Endometrium (tissue), 2 donors: ENCODE measurements around the gene WNT8A.
"Not testable (repeated sequence)": the region's sequence is repeated elsewhere in the genome, so short reads cannot be mapped to it uniquely, and the experiment has no call there.

Experiments used
- FAIRE-seq: peaks from 2 replicates; lab custom pipeline; 2012; peaks lifted over from hg19 to GRCh38; lab: Jason Lieb, UNC
- donor health status: control.
- donor health status: control.

Gene WNT8A

GRCh38 chr5:138083702-138084101 is at the start of gene WNT8A:
Gene WNT8A (plus strand): TSS chr5:138084033. CDS start chr5:138084128, 95 bp downstream.
- no peak for FAIRE-seq

GRCh38 chr5:138035605-138036537 is 48.0 kb upstream of the WNT8A start:
- peak; percentile 89 for FAIRE-seq

DNA sequence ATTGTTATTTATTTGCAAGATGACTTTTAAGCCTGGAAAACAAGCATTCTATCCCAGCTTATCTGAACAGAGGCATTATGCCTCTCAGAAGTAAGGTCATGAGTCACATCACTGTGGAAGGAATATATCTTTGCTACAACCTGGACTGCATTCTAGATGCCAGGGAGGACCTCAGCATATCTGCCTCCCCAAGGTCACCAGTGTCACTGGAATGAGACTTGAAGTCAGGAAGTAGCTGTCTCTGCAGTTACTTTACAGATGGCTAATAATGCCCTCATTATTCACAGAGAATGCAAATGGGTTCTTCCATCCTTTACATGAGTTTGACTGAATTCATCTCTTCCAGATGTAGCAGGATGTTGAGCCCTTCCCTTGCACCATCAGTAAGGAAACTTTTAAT is 46.6 kb upstream of the WNT8A start:
- FAIRE-seq = no peak

DNA sequence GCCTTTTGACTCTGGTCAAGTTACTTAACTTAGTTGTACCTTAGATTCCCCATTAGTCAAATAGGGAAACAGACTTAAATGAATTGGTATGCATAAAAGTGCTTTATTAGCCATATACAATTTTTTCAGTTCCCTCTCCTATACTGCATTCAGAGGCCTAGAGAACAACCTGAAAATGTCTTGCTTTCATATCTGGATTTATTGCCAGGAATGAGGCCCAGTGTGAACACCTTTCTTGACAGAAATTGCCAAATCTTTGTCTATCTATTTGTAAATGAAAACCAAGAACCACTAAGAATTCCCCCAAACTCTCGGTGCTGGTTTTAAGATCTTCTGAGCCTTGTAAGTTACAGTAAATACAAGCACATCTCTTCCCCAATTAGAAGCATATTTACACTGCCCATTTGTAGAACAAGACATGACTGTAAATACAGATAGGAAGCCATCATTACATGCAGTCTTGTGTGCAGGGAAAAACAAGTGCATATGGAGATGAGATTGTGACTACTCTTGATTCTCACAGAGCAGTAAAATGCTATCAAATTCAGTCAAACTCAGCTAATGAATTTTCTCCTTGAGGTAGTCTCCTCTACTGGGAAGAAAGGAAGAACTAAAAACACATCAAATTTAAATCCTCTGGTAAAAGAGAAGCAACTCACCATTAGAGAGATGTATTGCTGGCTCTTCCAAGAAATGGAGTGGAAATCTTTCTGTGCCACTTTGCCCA is 45.8 kb upstream of the WNT8A start:
- no peak for FAIRE-seq

- no peak for FAIRE-seq
These were observed 45.0 kb upstream of the WNT8A start for GRCh38 chr5:138038826-138039225.

DNA sequence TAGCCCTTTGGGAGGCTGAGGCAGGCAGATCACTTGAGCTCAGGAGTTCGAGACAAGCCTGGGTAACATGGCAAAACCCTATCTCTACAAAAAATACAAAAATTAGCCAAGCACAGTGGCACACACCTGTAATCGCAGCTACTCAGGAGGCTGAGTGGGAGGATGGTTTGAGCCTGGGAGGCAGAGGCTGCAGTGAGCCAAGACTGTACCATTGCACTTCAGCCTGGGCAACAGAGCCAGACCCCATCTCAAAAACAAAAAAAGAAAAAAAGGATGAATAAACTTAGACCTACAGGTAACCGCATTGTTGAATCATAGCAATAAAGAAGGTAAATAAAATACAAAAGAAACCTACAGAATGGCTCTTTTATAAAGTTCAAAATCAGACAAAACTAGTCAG is 38.5 kb upstream of the WNT8A start:
- not testable (repeated sequence) for FAIRE-seq

GRCh38 chr5:138051441-138052296 is 32.2 kb upstream of the WNT8A start:
- FAIRE-seq = no peak

DNA sequence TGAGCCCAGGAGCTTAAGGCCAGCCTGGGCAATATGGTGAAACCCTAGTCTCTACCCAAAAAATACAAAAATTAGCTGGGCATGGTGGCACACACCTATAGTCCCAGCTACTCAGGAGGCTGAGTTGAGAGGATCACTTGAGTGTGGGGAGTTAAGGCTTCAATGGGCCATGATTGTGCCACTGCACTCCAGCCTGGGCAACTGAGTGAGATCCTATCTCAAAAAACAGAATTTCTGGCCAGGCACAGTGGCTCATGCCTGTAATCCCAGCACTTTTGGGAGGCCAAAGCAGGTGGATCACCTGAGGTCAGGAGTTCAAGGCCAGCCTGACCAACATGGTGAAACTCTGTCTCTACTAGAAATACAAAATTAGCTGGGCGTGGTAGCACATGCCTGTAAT is 31.1 kb upstream of the WNT8A start:
- FAIRE-seq = not testable (repeated sequence)

GRCh38 chr5:138053554-138053953 is 30.3 kb upstream of the WNT8A start:
- no peak for FAIRE-seq

- FAIRE-seq = no peak
These were observed 29.6 kb upstream of the WNT8A start for GRCh38 chr5:138054206-138054605.

GRCh38 chr5:138054847-138055558 is 28.8 kb upstream of the WNT8A start:
- FAIRE-seq = no peak

DNA sequence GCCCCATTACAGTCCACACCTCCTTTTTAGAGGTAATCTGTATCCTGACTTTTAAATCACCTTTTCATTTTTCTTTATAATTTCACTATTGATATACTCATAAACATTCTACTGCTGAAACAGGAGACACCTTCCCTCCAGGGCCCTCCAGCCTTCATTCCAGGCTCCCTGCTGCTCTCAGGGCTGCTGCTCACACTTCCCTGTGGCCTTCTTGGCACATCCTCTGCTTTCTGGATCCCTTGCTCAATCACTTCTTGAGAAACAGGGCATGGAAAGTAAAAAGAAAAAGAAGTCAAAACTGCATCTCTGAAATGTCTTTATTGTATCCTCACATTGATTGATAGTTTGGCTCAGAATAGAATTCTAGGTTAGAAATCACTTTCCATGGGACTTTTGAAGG is 19.3 kb upstream of the WNT8A start:
- no peak for FAIRE-seq

DNA sequence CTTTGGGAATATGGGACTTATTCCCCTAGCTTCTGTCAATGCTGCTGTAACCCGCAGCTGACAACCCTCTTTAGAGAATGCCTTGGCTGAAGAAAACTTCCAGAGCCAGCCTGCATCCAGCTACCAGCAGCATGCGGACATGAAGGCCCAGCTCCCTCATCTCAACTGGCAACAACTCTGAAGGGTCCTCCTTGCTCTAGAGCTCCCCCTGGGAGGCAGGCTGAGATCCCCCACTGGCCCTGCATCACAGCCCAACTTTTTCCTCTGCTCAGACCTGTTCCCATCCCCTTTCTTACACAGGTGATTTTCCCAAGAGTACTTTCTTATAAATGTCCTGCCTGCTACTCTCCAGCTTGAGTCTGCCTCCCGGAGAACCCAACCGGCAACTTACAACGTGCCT is 18.7 kb upstream of the WNT8A start:
- FAIRE-seq = no peak

- FAIRE-seq = no peak
These were observed 15.9 kb upstream of the WNT8A start for GRCh38 chr5:138067945-138068344.

DNA sequence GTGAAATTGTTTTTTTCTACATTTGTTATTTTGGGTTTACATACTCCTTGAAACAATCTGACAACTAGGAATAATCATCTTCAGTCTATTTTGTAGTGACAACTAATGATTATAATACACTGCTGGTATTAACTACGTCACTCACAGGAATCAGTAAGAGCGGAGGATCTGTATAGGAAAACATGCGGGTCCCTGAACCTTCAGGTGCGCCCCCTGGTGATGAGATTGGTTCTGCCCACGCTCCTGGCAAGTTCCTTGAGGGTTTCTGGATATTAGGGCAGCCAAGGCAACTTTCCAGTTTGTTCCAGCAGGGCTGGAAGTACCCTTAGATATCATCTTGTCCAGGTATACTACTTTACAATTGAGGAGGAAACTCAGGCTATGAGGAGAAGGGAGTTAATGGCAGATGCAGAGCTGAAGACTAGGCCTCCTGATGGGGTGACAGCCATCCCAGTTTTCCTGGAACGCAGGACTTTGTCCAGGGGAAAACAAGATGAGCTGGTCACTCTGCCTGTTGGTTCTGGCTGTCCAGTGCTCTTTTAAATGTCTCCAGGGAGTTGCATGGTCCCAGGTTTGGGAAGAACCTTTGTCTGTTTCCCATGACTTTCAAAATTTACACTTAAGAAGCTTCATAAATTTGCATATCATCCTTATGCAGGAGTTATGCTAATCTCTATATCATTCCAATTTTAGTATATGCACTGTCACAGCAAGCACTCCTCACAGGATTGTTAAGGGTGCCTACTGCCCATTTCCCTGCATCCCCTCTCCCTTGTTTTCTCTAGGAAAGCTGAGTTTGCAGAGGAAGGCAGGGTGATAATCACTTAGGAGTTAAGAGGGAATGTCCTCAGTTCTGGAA is 14.9 kb upstream of the WNT8A start:
- FAIRE-seq = no peak

- not testable (repeated sequence) for FAIRE-seq
These were observed 13.8 kb upstream of the WNT8A start for GRCh38 chr5:138070026-138070425.

GRCh38 chr5:138077064-138077696 is 6.7 kb upstream of the WNT8A start:
- peak; percentile 58 for FAIRE-seq

GRCh38 chr5:138078006-138078643 is 5.7 kb upstream of the WNT8A start:
- no peak for FAIRE-seq

DNA sequence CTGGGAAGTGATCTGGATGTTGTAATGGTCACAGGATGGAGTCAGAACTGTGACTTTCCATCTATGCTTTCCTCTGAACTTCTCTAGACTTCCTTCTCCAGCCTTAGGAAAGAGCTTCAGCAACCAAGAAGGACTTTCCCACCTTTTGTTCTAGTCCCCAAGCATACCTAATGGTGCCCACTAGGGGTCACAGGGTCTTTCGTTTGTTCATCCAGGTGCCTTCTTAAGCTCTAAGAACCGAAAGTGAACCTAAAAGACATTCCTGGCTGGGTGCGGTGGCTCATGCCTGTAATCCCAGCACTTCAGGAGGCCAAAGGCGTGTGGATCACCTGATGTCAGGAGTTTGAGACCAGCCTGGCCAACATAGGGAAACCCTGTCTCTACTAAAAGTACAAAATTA is 1.8 kb upstream of the WNT8A start:
- FAIRE-seq = no peak

DNA sequence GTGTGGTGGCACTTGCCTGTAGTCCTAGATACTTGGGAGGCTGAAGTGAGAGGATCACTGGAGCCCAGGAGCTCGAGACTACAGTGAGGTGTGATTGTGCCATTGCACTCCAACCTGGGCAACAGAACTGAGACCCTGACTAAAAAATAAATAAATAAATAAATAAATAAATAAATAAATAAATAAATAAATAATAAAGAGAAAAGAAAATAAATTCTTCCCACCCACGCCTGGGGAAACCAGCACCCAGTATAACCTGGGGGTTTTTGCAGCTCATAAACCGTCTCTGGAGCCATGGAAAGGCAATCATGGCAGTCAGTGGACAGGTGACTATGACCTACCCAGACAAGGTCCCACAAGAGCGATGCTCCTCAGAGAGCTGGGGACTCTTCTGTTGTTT is 7.9 kb downstream of the WNT8A start:
- FAIRE-seq = no peak
